ENCODE data around the gene AGAP1.

The AGAP1 gene

DNA sequence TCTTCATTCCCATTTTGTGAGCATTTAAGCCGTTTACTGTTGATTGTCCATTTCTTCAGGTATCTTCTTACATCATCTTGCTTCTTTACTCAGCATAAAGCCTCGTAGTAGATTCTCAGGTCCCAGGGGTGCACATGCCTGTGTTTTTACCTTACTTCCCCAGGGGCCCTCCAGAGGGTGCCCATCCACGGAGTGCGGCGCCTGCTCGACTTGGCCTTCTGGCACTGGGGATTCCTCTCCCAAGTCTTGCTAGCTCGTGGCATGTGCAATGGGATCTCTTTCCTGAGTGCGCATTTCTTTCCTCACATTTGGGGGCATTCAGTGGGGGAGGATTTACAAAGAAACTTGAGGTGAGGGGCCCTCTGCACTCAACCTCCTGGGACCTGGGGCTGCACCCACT lies 148.1 kb downstream of the AGAP1 start:
- DNase-seq = no peak

DNA sequence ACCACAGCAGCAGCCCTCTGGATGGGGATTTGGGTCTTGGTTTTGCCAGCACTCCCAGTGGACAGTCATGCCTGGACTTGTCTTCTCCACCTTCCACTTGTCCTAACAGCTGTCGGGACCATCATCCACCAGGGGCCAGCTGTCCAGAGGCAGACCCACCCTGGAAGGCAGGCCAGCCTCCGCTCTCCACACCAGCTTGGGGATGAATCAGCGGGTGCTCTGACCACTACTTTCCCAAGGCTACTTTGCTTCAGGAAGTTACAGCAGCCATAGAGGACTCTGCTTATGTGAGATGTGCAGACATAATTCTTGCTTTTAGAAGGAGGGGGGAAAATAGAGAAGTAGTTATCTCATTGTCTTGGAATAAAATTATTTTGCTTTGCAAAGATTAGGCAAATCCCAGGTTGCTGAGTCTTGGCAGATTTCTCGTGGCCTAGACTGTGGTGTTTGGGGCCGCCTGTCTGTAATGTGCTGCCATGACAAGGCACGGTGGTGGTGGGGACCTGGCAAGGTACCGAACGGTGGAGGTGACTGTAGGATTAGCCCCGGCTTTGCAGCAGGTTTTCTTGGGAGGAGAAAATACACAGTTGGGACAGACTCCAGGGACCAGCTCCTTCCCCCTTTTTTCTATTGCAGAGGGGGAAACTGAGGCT lies 148.7 kb downstream of the AGAP1 start:
- DNase-seq = no peak

DNA sequence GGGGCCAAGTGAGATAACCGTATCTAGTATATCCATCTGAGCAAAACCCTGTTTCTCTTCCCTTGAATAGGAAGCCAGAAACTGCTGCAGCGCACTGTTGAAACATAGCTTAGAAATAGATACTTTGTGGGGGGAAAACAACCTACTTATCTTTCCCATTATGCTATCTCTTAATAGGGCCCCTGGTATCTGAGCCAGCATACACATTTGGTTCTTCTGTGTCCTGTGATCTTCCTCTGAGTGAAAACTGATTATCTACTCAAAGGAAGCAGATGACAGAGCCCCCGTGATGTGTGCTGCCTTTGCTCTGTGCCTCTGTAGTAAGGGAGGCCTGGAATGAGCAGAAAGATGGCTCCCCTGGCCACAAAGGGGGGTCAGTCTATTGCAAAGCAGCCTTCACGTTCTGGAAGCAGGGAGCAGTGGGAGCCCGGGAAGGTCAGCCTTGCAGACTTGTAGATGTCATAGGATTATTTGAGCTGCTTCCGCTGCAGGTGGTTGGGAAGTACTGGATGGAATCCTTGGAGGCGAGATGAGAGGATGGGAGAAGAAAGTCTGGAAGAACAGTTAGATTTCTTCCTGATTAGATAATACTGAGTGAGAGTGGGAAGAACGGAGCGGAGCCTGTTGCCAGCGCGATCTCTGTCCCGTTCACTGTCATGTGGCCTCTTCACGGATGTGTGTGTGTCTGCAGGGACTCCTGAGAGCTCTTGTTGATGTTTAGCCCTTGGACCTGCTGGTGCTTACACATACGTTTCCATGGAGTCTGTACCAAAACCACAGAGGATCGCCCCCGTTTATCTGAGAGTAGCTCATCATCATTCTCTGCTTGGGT lies 150.1 kb downstream of the AGAP1 start:
- DNase-seq = no peak

DNA sequence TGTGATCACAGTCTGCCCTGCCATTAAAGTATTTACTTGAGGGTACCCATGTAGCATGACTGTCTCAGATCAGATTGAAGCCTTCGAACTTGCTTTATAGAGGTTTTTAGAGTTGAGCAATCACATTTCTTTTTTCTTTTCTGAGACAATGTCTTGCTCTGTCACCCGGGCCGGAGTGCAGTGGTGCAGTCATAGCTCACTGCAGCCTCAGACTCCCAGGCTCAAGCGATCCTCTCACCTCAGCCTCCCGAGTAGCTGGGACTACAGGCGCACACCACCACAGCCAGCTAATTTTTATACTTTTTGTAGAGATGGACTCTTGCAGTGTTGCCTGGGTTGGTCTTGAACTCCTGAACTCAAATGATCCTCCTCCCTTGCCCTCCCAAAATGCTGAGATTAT lies 153.4 kb downstream of the AGAP1 start:
- no peak for DNase-seq

DNA sequence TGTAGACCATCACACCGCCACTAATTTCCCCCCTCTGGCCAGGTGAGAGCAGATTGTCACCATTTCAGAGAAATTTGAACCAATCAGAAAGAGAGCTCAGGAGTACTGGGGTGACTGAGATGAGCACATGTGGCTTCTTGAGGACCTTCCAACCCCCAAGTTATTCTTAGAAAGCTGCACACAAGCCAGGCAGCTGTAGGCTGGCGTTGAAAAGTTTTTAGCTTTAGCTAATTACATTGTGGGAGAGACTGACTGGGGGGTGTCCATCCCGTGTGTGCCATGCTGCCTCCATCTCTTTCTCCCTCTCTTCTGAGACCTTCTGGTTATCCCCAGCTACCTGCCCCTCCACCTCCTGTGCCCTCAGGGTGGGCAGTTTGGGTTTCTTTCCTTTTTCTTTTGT lies 154.0 kb downstream of the AGAP1 start:
- no peak for DNase-seq

DNA sequence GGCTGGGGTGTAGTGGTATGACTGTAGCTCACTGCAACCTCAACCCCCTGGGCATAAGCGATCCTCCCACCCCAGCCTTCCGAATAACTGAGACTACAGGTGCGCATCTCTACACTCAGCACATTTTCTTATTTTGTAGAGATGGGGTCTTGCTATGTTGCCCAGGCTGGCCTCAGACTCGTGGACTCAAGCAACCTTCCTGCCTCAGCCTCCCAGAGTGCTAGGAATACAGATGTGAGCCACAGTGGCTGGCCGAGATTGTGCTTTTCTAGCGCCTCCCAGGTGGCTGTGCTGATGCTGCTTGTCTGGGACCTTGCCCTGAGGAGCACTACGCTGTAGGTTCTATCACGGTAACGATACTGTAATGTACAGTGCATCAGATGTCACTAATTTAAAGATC lies 155.6 kb downstream of the AGAP1 start:
- no peak for DNase-seq

DNA sequence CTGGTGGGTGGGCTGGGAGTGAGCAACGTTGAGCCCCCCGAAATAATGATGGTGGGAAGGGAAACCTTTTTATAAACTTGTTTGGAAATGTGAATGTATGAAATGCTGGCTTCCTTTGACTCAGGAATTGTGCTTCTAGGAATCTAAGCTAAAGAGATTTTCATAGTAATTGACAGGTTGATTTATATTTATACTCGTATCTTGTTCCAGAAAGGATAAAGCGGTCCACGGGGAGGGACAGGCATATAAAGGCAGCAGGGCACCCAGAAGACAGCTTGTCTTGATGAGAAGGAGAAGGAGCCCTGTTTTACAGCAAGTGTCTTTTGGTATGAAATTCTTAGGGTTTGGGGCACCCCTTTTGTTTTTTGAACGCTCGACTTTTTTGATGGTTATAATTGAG lies 157.8 kb downstream of the AGAP1 start:
- DNase-seq = no peak

DNA sequence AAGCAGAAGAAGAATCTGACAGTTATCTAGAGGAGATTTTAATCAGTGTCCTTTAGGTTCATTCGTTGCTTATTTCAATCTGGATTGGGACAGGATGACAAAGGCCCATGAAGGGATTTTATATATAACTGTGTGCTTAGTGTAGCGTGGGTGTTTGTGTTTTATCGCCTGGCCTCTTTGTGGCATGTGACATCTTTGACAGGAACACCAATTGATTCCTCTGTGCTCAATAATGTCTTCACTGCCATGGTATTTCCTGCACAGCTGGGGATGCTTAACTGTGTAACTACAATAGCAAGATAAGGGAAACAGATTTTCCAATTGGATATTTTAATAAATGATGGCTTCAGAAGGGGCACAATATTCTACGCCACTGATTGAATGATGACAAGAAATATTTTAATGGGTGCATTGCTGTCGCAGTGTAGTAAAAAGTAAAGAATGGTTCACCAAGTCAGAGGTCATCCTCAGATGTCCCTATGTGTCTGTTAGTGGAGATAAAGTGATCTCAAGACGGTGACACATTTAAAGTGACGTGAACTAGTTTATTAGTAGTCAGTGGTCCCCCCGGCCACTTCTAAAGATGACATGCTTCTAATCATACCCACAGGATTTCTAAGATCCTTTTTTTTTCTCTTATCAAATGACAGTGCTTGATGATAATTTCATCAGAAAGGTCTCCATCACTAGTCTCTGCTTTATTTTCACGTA lies 160.4 kb downstream of the AGAP1 start:
- no peak for DNase-seq

DNA sequence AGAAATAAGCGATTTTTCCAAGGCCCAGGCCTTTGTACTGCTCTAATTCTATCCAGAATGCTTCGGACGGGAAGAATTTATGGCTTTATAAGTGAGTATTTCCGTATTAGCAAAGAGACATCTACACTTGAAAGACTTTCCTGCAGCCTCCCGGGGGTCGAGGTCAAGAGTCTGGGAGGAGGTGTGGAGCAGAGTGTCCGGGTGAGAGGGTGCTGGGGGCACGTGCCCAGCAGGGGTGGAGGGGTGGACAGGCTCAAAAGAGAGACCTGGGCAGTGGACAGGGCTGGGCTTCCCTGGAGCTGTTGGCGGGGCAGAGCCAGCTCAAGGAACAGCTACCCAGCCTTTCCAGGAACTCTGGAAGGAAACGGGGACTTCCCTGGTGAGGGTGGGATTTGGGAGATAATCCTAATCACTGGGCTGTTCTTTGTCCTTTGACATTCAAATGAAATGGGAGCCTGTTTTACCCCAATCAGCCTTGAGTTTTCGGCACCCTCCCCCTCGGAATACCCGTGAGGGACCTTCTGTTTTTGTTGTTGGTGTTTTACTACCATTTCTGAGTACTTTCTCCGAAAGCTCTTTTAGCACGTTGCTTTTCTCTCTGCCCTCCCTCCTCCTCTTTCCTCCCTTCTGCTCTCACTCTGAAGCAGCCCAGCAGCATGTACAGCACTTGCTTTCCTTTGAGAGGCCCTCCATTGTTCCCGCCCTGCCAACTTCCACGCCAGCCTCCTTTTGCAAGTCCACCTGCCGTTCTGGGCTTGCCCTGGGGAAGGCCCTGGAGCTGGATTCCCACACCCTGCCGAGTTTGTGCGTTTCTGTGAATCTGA lies 164.7 kb downstream of the AGAP1 start:
- peak; percentile 88 for DNase-seq

- no peak for DNase-seq
These were observed 166.0 kb downstream of the AGAP1 start for GRCh38 chr2:235659767-235660322.

- no peak for DNase-seq
These were observed 166.7 kb downstream of the AGAP1 start for GRCh38 chr2:235660484-235661082.

- DNase-seq = no peak
These were observed 167.5 kb downstream of the AGAP1 start for GRCh38 chr2:235661167-235661937.

DNA sequence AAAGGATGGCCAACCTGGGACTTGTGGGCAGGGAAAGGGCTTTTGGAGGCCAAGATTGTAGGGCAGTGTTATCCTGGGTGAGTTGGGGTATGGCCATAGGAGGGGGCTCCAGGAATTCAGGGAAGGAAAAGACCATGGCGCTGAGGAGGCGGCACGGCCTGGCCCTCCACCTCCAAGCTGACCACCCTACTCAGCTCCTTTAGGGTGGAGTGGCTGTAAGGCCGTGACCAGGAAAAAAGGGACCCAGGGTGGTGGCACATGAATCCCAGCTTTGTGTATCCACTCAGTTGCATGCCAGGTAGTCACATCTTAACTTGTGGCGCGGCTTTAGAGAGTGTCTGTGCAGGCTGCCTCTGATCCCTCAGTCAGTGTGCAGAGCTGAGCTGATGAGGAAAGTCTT lies 168.1 kb downstream of the AGAP1 start:
- DNase-seq = no peak

DNA sequence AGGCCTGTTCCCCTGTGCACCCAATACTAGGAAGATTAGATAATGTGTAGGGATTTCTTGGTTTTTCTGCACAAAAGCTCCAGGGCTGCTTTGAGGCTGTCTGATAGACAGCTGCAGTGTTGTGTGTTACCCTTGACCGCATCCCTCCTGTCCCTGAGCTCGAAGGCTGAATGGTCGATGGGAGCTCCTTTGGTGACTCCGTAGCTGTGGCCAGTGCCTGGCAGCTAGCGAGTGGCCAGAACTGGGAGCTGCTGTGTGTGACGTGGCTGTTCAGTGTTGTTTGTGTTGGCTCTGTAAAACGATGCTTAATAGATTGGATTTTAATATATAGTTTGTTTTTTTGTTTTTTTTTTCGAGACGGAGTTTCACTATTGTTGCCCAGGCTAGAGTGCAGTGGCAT lies 170.0 kb downstream of the AGAP1 start:
- no peak for DNase-seq

- peak; percentile 55 for DNase-seq
These were observed 171.9 kb downstream of the AGAP1 start for GRCh38 chr2:235665661-235666212.

DNA sequence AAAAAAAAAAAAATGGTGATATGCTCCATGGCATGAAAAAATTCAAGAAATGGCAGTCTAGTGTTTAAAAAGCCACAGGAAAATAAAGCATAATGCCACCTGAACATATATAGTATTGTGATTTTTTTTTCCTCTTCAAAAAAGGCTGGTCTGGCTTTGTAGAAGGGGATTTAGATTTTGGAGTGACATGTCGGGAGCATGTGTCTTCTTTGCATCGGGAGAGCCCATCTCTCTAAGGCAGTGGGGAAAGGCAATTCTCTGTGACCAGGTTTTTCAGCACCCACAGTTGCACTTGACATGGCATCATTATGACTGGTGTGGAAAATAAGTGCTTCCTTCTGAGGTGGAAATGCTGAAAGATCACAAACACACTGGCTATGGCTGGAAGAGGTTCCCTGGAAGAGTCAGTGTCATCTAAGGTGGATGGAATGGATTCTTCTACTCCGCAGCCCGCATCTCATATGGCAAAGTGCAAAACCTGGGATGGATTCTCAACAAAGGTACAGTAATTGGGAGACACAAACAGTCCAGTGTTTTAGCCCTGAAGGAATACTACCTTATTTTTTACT lies 172.5 kb downstream of the AGAP1 start:
- peak; percentile 86 for DNase-seq

DNA sequence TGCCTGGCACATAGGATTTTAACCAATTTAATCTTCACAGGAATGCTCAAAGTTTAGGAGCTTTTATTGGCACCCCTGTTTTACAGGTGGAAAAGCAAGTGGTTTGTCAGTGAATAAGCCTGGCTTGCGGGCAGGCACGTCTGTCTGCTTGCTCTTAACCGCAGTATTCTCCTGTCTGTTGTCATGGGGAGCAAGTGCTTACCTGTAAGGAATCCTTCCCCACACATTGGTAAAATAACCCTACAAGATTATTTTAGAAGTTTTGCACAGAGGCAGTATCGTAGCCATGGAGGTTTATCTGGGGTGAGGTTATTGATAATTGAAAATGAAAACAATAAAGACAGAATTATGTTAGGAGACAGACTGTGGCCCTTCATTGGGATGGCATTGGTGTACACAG lies 174.9 kb downstream of the AGAP1 start:
- DNase-seq = peak; percentile 52

DNA sequence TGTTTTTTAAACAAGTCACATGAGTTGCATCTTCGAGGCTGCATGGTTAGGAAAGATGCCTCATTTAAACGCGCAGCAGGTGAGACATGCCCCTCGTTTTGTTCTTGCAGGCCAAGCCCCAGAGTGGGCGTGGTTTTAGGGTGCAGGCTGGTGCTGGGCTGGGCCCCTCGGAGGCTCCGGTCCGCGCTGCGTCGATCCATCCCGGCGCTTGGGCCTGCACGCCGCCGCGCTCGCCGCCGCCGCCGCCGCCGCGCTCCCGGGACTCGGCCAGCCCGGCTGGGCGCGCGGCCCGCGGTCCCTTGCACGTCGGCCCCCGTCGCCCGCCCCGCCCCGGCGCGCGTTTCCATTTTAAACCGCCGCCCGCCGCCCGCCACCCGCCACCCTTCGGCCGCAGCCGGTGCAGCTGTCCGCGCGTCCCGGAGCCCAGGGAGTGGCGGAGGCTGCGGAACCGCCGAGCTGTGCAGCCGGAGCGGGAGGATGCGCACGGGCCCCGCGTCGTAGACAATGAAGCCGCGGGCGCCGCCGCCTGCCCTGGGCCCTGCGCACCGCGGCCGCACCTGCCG lies 175.5 kb downstream of the AGAP1 start:
- DNase-seq = peak; percentile 79

DNA sequence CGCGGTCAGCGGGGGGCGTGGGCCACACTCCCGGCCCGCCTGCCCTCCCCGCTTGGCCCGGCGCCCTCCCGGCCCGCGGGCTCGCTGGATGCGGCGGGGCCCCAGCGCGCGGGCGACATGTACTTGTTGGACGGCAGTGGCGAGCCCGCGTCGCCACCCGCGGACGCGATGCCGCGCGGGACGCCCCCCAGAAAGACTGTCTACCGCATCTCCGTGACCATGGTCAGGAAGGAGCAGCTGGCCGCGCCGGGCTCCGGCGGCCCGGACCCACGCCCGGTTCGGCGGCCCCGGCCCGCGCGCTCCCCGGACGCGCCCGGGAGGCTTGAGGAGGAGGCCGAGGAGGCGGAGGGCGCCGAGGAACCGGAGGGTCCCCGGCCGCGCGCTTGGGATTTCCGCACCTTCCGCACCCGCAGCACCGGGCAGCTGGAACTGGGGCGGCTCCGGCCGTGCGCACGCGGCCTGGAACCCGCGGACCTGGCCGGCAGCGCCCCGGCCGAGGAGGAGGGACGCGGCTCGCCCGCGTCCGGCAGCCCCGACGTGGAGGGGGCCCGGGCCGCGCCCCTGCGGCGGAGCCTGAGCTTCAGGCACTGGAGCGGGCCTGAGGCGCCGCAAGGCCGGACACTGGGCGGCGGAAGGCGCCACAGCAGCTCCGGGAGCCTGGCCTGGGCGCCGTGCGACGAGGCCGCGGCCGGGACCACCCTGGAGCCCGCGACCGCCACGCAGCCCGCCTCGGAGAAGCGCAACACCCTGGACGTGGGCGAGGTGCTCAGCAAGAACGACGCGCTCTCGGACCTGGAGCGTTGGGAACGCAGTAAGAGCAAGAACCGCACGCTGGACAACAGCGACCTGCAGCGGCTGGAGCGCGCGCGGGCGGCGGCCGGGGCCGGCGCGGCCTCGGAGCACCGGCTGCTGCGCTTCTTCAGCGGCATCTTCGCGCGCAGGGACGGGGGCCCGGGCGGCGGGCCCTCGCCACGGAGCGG lies 176.4 kb downstream of the AGAP1 start:
- peak; percentile 28 for DNase-seq

Data from DMS79 treated with DMSO at 0.1 percent for 48 hours (cell line).